ENCODE measurements around the gene OSTF1. TPM values are rescaled to one million over a fixed set of nuclear protein-coding genes. Genes with fewer than 3 reads are reported as not detected.
A peak's percentile ranks its signal among the peaks of the same experiment; 100 is the strongest.

The OSTF1 gene
- total RNA-seq, 1 experiment from 2014 or later: 17.8 TPM

DNA sequence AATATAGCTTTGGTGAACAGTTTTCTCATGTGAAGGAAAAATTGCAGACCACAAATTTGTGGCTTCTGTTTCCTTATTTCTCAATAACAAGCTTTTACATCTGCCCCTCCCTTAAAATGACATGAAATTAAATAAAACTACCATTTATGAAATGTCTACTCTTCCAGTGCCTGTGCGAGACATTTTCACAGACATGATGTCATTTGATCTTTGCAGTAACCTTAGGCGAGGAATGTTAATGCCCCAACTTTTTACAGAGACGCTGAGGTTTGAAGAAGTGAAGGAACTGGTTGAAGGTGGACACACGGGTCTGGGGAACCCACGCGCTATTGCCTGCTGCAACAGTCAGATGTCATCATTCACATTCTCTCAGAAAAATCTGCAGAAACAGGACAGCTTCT lies 61.5 kb downstream of the OSTF1 start:
- CTCF ChIA-PET: interaction anchor here (1.3 kb wide), 1 partner anchor 36 kb away, joined by 3 read pairs; no protein-coding TSS in a partner anchor
- Mint-ChIP-seq H3K27ac (no peak overlapping the region), H3K9me3 (peaks cover 5% of the 10 kb centered on the region), H3K36me3 (peaks cover 6% of the 10 kb centered on the region), H3K27me3 (ENCODE audit: low read depth) (no peaks in the 10 kb centered on the region), H3K4me3 (no peak overlapping the region), H3K4me1 (no peaks in the 10 kb centered on the region)
- TF ChIP-seq GRHL2 (CRISPR knock-in tag; IDR thresholded peaks at IDR 0.05; ENCODE audit: insufficient replicate concordance, severe bottlenecking): no peak
- DNase-seq (ENCODE audit: low spot score) (no peak), ATAC-seq (no peak)
- POLR2A ChIA-PET: interaction anchor here (0.6 kb wide), 1 partner anchor 367 kb away, joined by 3 read pairs; no protein-coding TSS in a partner anchor

DNA sequence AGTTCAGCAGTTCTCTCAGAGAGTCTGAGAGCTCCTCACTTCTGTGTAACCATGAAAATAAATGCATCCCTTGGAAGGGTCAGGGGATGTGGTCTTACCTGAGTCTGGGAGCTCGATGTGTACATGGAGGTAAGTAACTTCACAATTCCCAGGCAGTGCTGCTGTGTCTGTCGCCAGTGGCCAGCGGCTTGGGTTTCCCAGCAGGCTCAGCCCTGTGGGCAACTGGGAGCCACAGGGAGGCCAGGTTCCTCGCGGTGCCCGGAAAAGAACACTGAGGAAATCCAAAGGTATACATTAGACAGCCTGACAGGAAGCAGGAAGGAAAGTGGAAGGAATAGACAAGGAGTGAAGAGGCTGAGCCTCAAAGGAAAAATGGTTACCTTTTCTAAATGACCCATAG lies 62.2 kb downstream of the OSTF1 start:
- no peaks in the 10 kb centered on the region for H3K27me3 Mint-ChIP-seq (ENCODE audit: low read depth)
- no peaks in the 10 kb centered on the region for H3K4me1 Mint-ChIP-seq
- no peaks in the 10 kb centered on the region for H3K36me3 Mint-ChIP-seq
- ChIA-PET CTCF (interaction anchor here (1.3 kb wide), 1 partner anchor 35 kb away, joined by 3 read pairs; no protein-coding TSS in a partner anchor), POLR2A (no interaction called here)
- H3K9me3 Mint-ChIP-seq: no peaks in the 10 kb centered on the region
- H3K27ac Mint-ChIP-seq: 0 out of 2 replicates have a peak overlapping the region, but pooled peaks have one; percentile 66
- no peak for ATAC-seq
- no peak for TF ChIP-seq JAZF1 (CRISPR knock-in tag; IDR thresholded peaks at IDR 0.05)
- no peak for TF ChIP-seq NFYB (CRISPR knock-in tag; conservative IDR thresholded peaks at IDR 0.05; ENCODE audit: low read depth)
- TF ChIP-seq, protein P1, sequence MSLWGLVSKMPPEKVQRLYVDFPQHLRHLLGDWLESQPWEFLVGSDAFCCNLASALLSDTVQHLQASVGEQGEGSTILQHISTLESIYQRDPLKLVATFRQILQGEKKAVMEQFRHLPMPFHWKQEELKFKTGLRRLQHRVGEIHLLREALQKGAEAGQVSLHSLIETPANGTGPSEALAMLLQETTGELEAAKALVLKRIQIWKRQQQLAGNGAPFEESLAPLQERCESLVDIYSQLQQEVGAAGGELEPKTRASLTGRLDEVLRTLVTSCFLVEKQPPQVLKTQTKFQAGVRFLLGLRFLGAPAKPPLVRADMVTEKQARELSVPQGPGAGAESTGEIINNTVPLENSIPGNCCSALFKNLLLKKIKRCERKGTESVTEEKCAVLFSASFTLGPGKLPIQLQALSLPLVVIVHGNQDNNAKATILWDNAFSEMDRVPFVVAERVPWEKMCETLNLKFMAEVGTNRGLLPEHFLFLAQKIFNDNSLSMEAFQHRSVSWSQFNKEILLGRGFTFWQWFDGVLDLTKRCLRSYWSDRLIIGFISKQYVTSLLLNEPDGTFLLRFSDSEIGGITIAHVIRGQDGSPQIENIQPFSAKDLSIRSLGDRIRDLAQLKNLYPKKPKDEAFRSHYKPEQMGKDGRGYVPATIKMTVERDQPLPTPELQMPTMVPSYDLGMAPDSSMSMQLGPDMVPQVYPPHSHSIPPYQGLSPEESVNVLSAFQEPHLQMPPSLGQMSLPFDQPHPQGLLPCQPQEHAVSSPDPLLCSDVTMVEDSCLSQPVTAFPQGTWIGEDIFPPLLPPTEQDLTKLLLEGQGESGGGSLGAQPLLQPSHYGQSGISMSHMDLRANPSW (CRISPR knock-in tag; conservative IDR thresholded peaks at IDR 0.05; ENCODE audit: low read depth): no peak
- TF ChIP-seq ETV6 (CRISPR knock-in tag; IDR thresholded peaks at IDR 0.05): no peak
- TF ChIP-seq, protein P2, sequence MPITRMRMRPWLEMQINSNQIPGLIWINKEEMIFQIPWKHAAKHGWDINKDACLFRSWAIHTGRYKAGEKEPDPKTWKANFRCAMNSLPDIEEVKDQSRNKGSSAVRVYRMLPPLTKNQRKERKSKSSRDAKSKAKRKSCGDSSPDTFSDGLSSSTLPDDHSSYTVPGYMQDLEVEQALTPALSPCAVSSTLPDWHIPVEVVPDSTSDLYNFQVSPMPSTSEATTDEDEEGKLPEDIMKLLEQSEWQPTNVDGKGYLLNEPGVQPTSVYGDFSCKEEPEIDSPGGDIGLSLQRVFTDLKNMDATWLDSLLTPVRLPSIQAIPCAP (CRISPR knock-in tag; IDR thresholded peaks at IDR 0.05): no peak
- TF ChIP-seq CREM (CRISPR knock-in tag; IDR thresholded peaks at IDR 0.05): no peak
- TF ChIP-seq, protein P3, sequence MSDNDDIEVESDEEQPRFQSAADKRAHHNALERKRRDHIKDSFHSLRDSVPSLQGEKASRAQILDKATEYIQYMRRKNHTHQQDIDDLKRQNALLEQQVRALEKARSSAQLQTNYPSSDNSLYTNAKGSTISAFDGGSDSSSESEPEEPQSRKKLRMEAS (CRISPR knock-in tag; IDR thresholded peaks at IDR 0.05): no peak
- TF ChIP-seq PRRX2 (CRISPR knock-in tag; IDR thresholded peaks at IDR 0.05): no peak
- TF ChIP-seq ATF1 (CRISPR knock-in tag; IDR thresholded peaks at IDR 0.05): no peak
- TF ChIP-seq ESRRA (CRISPR knock-in tag; IDR thresholded peaks at IDR 0.05; ENCODE audit: borderline replicate concordance): no peak
- TF ChIP-seq, protein P4, sequence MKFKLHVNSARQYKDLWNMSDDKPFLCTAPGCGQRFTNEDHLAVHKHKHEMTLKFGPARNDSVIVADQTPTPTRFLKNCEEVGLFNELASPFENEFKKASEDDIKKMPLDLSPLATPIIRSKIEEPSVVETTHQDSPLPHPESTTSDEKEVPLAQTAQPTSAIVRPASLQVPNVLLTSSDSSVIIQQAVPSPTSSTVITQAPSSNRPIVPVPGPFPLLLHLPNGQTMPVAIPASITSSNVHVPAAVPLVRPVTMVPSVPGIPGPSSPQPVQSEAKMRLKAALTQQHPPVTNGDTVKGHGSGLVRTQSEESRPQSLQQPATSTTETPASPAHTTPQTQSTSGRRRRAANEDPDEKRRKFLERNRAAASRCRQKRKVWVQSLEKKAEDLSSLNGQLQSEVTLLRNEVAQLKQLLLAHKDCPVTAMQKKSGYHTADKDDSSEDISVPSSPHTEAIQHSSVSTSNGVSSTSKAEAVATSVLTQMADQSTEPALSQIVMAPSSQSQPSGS (CRISPR knock-in tag; IDR thresholded peaks at IDR 0.05; ENCODE audit: borderline replicate concordance, low read depth): no peak
- TF ChIP-seq TEAD1 (CRISPR knock-in tag; IDR thresholded peaks at IDR 0.05): no peak
- TF ChIP-seq, protein P5, sequence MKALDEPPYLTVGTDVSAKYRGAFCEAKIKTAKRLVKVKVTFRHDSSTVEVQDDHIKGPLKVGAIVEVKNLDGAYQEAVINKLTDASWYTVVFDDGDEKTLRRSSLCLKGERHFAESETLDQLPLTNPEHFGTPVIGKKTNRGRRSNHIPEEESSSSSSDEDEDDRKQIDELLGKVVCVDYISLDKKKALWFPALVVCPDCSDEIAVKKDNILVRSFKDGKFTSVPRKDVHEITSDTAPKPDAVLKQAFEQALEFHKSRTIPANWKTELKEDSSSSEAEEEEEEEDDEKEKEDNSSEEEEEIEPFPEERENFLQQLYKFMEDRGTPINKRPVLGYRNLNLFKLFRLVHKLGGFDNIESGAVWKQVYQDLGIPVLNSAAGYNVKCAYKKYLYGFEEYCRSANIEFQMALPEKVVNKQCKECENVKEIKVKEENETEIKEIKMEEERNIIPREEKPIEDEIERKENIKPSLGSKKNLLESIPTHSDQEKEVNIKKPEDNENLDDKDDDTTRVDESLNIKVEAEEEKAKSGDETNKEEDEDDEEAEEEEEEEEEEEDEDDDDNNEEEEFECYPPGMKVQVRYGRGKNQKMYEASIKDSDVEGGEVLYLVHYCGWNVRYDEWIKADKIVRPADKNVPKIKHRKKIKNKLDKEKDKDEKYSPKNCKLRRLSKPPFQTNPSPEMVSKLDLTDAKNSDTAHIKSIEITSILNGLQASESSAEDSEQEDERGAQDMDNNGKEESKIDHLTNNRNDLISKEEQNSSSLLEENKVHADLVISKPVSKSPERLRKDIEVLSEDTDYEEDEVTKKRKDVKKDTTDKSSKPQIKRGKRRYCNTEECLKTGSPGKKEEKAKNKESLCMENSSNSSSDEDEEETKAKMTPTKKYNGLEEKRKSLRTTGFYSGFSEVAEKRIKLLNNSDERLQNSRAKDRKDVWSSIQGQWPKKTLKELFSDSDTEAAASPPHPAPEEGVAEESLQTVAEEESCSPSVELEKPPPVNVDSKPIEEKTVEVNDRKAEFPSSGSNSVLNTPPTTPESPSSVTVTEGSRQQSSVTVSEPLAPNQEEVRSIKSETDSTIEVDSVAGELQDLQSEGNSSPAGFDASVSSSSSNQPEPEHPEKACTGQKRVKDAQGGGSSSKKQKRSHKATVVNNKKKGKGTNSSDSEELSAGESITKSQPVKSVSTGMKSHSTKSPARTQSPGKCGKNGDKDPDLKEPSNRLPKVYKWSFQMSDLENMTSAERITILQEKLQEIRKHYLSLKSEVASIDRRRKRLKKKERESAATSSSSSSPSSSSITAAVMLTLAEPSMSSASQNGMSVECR (CRISPR knock-in tag; IDR thresholded peaks at IDR 0.05; ENCODE audit: borderline replicate concordance): no peak
- no peak for TF ChIP-seq GTF2I (CRISPR knock-in tag; conservative IDR thresholded peaks at IDR 0.05)
- TF ChIP-seq ZNF671 (CRISPR knock-in tag; IDR thresholded peaks at IDR 0.05): no peak
- TF ChIP-seq, protein P6, sequence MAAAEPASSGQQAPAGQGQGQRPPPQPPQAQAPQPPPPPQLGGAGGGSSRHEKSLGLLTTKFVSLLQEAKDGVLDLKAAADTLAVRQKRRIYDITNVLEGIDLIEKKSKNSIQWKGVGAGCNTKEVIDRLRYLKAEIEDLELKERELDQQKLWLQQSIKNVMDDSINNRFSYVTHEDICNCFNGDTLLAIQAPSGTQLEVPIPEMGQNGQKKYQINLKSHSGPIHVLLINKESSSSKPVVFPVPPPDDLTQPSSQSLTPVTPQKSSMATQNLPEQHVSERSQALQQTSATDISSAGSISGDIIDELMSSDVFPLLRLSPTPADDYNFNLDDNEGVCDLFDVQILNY (CRISPR knock-in tag; IDR thresholded peaks at IDR 0.05): no peak
- TF ChIP-seq GRHL2 (CRISPR knock-in tag; IDR thresholded peaks at IDR 0.05; ENCODE audit: insufficient replicate concordance, severe bottlenecking): no peak
- TF ChIP-seq MXD4 (CRISPR knock-in tag; IDR thresholded peaks at IDR 0.05; ENCODE audit: borderline replicate concordance): no peak
- TF ChIP-seq, protein P7, sequence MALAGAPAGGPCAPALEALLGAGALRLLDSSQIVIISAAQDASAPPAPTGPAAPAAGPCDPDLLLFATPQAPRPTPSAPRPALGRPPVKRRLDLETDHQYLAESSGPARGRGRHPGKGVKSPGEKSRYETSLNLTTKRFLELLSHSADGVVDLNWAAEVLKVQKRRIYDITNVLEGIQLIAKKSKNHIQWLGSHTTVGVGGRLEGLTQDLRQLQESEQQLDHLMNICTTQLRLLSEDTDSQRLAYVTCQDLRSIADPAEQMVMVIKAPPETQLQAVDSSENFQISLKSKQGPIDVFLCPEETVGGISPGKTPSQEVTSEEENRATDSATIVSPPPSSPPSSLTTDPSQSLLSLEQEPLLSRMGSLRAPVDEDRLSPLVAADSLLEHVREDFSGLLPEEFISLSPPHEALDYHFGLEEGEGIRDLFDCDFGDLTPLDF (CRISPR knock-in tag; IDR thresholded peaks at IDR 0.05): no peak
- TF ChIP-seq, protein P8, sequence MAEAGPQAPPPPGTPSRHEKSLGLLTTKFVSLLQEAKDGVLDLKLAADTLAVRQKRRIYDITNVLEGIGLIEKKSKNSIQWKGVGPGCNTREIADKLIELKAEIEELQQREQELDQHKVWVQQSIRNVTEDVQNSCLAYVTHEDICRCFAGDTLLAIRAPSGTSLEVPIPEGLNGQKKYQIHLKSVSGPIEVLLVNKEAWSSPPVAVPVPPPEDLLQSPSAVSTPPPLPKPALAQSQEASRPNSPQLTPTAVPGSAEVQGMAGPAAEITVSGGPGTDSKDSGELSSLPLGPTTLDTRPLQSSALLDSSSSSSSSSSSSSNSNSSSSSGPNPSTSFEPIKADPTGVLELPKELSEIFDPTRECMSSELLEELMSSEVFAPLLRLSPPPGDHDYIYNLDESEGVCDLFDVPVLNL (CRISPR knock-in tag; IDR thresholded peaks at IDR 0.05; ENCODE audit: borderline replicate concordance, low read depth): no peak
- no peak for DNase-seq (ENCODE audit: low spot score)
- no peak overlapping the region for H3K4me3 Mint-ChIP-seq

All from WTC11 (cell line).